ENCODE measurements around the gene TAGLN3.

The TAGLN3 gene

DNA sequence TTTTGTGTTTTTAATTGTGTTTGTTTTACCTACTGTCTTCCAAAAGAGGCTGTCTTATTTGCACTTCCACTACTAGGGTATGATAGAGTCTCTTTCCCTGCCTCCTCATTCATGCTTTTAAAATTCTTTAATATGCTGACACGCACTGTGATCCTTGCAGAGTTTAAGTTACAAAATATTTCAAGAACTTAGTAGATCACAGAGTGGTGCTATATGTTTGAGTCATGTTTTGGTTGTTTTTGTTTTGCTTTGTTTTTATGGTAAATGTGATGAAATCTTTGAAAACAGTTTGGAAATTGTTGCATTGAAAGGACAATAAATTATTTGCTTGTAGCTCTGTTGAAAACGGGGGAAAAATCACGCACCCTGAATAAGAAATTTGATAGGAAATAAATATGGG is 25.8 kb upstream of the TAGLN3 start:
- in situ Hi-C loops (cut with HindIII; ENCODE audit: low sequenced_read_pairs): loop anchor here (25.0 kb wide), 1 partner anchor 261 kb away; no protein-coding TSS in a partner anchor

DNA sequence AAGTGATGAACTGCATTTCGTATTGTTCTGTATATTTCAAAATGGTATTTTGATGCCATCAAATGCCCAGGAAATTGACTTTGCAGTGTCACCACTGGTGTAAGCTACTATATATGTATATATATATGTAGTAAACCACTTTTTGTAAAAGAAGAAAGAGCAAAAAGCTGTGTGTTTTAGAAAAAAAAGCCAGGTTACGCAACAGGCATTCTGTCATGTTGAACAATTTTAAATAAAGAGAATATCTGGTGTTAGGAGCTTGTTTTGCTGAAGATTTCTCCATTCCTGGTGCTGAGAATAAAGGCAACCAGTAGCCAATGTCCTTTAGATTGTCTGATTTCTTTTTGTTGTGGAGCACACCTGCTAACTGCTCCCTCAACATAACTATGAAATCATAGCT is 23.6 kb upstream of the TAGLN3 start:
- in situ Hi-C loops (cut with HindIII; ENCODE audit: low sequenced_read_pairs): no loop called here

DNA sequence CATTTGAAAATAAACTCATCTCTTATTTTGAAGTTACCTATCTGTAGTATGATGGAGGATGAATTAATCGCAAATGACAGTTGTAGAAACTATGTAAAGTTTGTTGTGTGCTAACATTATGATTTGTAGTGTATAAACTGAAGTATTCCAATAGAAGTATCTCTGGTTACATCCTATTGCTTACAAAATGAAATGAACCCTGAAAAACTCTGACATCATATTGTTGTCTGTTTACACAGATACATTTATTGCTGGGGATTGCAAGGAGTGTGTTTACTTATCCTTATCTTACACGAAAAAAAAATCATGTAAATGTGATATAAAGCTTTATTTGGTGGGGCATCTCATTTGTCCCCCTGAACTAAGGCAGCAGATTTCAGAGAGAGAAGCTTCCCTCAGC is 22.5 kb upstream of the TAGLN3 start:
- in situ Hi-C loops (cut with HindIII; ENCODE audit: low sequenced_read_pairs): no loop called here

DNA sequence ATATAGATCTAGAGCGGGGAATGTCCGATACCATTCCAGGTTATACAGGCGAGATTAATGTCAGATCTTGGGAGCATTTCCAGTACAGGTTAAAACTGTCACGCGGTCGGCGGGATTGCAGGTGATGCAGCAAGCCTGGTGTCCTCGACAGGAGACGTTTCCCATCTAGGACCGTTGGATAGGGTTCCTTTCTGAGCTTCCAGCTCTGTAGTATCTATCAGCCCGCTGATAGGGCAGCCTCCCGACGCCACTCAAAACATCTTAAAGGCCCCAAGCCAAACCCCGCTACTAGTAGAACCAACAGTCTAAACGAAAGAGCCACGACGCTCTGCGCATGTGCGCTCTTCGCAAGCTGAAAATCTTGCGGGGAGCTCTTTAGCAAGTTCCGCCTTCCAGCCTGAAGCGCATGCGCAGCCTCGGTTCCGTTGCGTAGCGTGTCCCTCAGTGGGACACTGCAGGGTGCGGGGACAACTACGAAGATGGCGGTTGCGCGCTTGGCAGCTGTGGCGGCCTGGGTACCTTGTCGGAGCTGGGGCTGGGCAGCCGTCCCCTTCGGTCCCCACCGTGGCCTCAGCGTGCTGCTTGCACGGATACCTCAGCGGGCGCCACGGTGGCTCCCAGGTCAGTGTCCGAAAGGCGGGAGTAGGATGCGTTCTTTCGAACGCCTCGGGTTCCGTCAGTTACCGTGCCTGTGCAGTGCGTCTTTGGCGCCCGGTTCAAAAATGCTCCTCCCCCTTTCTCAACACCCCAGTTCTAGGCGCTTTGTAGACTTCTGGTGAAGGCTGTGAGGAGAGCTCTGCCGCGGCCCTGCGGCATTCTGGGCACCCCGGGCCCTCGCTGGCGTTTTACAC is 19.9 kb upstream of the TAGLN3 start, which contains the start of gene ABHD10:
Gene ABHD10 (plus strand): TSS at position 444 of the 851 bp plus-strand sequence. CDS start 36 bp downstream, at position 480.
- in situ Hi-C loops (cut with HindIII; ENCODE audit: low sequenced_read_pairs): no loop called here

DNA sequence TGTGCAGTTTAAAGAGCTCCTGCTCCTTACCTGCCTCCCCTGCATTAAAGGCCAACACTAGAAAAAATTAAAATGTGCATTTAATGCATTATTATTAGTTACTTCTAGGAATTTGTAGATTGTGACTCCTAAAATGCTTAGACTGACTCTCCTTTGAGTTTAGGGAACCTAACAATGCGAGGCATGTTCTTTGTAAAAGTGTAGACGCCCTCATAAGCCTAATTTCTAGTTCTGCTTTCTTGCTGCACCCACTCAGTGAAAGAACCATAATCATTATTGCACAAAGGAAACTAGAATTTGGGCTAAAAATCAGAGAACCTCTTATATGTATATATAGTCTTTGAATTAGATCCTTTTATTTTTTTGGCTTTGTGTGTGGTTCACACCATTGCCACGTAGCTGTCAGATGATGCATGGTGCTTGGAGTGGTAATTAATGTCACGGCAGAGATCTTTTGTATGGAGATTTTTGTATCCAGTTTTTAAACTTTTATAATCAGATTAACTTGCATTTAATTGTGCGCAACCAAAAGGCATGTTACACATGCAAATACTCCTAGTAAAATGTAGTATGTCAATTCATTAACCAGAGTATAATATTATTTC is 19.2 kb upstream of the TAGLN3 start:
- in situ Hi-C loops (cut with HindIII; ENCODE audit: low sequenced_read_pairs): no loop called here

DNA sequence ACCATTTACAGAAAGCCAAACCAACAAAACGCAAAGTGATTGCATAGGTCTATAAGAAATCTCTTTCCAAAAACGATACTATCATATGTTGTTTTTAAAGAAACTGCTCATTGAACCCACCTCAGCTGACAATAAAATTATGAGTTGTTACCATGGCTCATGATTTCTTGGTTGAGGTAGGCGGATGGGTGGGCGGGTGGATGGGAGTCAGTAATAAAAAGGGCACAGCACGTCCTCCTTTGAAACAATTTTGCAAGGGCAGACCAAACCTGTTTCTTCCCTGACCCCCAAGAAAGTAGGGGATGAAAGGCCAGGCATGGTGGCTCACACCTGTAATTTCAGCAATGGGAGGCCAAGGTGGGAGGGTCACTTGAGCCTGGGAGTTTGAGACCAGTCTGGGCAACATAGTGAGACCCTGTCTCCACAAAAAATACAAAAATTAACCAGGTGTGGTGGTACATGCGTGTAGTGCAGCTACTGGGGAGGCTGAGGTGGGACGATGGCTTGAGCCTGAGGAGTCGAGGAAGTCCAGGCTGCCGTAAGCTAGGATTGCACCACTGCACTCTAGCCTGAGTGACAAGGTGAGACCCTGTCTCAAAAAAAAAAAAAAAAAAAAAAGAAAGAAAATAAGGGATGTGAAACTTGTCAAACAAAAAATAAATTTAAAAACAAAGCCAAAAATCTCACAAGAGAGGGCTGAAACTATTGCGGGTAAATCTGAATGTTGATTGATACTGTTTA is 17.8 kb upstream of the TAGLN3 start:
- in situ Hi-C loops (cut with HindIII; ENCODE audit: low sequenced_read_pairs): no loop called here

DNA sequence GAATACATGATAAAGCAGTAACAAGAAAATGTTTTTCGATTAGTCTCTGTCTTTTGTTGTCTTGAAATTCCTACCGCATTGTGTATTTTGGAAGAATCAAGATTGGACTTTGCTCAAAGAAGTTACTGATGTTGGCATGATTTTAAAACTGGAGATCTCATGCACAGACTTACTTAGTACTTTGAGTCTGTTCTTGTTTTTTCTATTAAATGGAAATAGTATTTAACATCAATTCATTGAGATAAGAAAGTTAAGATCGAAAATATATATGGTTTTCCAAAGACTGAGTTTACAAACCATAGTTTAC is 17.3 kb upstream of the TAGLN3 start:
- in situ Hi-C loops (cut with HindIII; ENCODE audit: low sequenced_read_pairs): no loop called here

DNA sequence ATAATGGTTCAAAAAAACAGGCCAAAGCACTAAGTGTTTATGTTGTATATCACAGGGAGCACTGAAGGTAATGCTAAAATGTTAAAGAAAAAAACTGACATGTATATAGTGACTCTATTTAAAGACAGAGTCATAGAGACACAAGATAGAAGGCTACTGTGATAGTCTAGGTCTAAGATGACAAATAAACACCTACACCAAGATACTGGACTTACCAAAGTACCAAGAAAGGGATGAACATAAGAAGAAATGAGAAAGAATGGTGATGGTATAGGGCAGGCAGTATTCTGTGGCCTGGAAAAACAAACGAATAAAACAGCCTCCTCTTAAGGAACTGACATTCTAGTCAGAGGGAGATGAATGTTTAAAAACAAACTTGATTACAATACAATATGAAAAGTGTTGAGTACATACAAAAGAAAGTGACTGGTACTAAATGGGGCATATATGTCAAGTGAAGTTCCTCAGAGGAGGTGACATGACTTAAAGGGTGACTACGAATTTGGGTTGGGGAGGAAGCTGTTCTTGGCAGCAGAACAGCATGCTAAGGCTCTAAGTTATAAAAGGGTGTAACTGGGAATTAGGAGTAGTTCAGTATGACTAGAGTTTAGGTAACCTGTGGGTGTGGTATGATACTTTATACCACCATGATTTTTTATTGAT is 14.0 kb upstream of the TAGLN3 start:
- in situ Hi-C loops (cut with HindIII; ENCODE audit: low sequenced_read_pairs): no loop called here

DNA sequence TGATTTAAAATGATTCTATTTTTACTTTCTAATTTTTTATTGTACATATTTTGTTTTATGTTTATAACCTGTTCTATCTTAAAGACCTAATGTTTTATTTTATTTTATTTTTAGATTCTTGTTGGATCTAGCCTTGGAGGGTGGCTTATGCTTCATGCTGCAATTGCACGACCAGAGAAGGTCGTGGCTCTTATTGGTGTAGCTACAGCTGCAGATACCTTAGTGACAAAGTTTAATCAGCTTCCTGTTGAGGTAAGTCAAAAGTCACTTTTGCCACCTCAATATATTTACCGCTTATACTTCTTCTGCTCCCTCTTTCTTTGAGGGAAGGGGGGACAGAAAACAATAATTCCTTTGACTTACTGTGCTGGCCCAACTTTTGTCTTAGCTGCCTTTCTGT is 11.9 kb upstream of the TAGLN3 start:
- in situ Hi-C loops (cut with HindIII; ENCODE audit: low sequenced_read_pairs): no loop called here

DNA sequence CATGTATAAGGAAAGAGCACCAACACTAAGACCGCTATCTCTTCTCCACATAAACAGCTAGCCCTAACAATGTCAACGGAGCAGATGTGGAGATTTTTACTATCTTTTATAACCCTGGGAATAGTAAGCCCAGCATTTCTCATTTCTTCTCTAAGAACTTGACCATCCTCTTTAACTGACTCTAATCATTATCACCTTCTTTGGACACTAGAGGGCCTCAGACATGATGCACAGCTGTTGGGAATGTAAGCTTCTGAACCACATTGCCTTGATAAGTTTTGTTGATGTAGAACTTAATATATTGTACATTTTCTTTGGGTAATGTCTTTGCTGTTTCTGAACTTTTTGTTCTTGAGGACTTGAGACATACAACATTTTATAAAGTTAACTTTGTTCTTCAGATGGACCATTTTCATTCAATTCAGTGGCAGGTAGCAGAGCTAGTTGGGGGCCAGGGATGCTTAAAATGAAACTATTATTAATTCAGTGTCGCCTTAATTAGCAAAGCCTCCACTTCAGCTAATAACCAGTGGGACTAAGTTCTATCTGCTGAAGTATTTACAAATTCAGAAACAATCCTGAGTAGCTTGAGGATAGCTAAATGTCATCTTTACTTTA is 9.6 kb upstream of the TAGLN3 start:
- in situ Hi-C loops (cut with HindIII; ENCODE audit: low sequenced_read_pairs): no loop called here

DNA sequence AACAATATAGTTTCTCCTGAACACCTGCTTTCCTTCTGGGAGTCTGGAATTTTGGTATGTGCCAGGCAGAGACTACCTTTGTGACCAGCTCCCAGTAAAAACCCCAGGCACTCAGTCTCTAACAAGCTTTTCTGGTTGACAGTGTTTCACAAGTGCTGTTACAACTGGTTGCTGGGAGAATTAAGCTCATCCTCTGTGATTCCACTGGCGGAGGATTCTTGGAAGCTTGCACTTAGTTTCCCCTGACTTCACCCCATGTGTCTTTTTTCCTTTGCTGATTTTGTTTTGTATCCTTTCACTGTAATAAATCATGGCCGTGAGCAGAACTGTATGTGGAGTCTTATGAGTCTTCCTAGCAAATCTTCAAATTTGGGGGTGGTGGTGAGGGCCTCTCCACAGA is 5.7 kb upstream of the TAGLN3 start:
- in situ Hi-C loops (cut with HindIII; ENCODE audit: low sequenced_read_pairs): no loop called here

DNA sequence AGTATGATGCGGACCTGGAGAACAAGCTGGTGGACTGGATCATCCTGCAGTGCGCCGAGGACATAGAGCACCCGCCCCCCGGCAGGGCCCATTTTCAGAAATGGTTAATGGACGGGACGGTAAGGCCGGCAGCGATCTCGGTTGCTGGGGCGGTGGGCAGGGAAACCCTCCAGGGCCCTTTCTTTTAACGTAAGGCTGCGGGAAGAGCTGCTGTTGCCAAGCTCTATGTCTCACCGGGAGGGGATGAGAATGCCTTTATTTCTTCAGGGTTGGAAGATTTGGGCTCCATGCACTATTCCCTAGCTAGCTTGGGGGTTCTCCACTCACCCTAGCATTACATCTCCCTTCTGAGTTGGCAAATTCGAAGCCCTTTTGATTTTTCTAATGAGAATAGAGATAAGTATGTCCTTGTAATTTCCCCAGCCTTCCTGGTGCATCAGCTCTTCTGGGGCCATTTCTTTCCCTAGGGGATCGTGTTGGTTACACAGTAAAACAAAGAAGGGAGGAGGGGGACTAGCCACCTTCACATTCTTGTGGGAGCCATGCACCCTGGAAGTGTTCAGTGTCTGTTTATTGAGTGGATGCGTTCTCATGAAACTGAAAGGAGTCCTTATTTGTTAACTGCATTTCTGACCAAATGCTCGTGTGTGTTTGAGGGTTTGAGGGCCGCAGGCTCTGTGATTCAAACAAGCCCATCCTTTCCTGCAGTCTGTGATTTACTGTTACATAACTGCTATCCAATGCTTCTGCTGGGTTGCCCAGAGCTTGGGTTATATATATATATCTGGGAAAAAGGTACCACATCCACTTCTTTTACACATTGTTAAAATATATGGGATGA is 982 bp downstream of the TAGLN3 start:
- in situ Hi-C loops (cut with HindIII; ENCODE audit: low sequenced_read_pairs): no loop called here

DNA sequence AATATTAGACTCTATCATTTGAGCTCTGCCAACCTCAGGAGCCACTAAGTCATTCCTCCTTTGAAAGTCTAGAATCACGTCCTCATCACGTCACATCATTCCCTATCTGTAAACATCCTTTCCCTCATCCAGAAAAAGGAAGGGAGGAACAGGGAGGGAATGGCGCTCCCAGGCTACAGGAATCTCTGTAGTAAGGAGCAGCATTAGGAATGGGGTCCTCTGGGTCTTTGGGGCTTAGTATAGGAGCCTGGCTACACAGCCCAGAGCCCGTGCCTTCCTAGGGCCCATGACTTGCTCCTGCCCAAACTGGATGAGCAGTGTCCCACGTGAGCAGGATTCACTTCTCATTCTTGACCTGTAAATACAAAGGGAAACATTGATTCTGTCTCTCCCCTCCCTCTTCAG is 1.6 kb downstream of the TAGLN3 start:
- in situ Hi-C loops (cut with HindIII; ENCODE audit: low sequenced_read_pairs): no loop called here

DNA sequence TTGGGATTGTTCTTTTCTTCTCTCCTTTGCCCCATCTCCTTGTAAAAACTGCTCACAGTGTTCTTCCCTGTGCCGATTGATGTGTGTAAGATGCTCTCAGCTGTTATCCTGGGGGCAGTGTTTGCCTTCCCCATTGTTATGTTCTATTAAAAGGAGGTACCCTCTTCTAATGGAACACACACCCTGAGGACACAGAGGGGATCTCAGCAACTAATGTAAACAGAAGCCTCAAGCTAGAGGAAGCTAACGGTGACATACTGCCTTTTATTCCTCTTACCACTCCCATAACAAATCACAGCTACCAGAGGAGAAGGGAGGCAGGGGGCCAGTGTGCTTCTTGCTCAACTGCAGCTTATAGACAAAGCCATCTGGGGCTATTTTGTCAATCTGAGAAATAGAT is 2.2 kb downstream of the TAGLN3 start:
- in situ Hi-C loops (cut with HindIII; ENCODE audit: low sequenced_read_pairs): no loop called here

DNA sequence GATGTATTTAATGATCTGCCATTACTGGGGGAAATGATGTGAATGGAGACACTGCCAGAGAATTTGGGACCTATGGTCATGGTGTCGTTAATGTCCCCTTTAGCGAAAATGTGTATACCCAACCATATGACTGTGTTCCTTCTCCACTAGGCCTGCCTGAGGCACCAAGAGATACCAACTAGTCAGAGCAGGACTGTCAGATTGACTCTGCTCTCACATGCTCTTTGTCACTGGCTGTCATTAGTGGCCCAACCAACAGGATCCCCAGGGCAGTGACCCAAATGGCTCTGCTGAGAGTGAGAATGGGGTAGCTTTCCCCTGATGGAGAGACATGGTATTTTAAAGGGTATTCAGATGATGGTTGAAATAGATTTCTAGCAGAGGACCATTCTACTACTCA is 2.8 kb downstream of the TAGLN3 start:
- in situ Hi-C loops (cut with HindIII; ENCODE audit: low sequenced_read_pairs): no loop called here

DNA sequence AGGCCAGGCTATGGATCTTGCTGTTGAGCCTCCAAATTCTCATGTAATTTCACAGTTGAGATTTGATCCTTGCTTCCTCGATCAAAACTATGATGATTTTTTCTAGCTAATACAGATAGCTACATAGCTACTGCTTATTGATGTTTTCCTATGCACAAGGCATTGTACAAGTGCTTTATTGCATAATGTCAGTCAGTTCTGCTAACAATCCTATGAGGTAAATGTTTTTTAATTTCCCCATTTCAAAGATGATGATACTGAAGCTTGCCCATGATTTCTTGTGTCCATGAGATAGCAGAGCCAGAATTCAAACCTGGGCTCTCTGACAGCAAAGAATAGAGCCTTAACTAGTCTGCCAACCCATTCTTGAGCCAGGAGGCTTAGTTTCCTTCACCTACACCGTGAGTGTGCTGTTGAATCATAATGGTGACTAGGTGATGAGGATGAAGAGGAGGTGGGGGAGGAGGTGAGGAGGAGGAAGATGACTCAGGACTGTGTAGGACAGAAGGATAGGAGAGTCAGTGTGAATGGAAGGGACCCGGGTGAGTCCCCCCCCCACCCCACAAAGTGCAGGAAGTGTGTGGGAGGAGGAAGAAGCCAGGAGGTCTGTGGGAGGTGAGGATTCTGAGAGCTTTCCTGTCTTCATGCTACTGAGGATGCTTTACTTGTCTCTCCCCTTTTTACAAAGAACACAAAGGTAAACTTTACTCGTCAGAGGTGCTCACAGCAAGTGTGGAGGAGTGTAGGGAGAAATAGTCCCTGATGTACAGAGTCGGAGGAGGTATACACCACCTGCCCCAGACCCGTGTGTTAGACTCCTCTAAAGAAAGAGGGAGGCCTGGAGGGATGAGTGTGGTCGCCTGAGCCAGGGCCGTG is 3.6 kb downstream of the TAGLN3 start:
- in situ Hi-C loops (cut with HindIII; ENCODE audit: low sequenced_read_pairs): no loop called here

DNA sequence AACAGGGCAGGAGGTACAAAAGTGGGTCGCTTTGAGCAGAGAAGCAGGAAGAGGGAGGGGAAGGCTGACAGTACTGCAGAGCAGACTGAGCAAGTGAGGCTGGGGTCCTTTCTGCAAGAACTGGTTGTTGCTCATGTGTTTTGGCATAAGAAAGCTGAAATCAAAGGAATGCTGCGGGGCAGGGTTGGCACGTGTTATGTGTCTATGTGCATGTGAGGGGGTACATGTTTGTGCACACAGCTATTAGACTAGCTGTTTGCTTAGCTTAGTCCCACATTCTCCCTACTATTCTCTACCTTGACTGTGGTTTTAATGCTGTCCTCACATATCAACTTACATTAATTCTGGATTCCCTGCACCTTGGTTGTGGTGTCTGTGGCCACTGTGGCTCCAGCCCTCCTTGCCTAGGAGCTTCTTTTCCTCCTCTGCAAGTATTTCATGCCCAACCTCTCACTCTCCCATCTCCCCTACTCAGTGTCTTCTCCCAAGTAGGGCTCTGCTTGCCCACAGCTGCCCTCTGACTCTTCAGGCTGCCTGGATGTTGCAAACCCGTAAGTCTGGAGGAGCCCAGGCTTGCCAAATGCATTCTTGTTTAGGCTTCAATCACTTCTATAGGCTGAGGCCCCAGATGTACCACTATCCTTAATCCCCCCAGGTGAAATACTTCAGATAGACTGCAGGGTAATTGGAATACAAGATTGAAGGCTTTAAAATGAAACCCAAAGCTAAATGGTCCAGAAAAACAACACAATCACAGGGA is 4.8 kb downstream of the TAGLN3 start:
- in situ Hi-C loops (cut with HindIII; ENCODE audit: low sequenced_read_pairs): no loop called here

DNA sequence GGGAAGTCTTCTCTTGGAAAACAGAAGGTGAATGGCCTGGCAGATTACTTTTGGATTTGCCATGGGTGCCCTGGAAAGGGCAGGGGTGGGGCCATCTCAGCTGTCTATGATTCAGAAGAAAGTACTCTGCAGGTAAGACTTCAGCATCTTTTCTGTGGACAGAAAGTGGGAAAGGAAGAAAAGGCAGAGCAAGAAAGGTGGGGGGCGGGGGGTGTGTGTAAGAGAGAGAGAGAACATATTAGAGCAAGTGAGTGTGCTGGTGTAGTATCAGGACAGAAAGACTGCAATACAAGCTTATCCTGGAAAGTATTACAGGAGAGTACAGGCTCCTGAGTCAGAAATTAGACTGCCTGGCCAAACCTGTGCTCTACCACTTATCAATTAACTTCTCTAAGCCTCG is 5.5 kb downstream of the TAGLN3 start:
- in situ Hi-C loops (cut with HindIII; ENCODE audit: low sequenced_read_pairs): no loop called here
